GM03348 (cell line): ENCODE results near the gene SORL1.

Source experiments
- DNase-seq: peaks from one replicate; pipeline ENCODE4 v3.0.0; 2012; ENCODE audit warnings: low spot score

The SORL1 gene

DNA sequence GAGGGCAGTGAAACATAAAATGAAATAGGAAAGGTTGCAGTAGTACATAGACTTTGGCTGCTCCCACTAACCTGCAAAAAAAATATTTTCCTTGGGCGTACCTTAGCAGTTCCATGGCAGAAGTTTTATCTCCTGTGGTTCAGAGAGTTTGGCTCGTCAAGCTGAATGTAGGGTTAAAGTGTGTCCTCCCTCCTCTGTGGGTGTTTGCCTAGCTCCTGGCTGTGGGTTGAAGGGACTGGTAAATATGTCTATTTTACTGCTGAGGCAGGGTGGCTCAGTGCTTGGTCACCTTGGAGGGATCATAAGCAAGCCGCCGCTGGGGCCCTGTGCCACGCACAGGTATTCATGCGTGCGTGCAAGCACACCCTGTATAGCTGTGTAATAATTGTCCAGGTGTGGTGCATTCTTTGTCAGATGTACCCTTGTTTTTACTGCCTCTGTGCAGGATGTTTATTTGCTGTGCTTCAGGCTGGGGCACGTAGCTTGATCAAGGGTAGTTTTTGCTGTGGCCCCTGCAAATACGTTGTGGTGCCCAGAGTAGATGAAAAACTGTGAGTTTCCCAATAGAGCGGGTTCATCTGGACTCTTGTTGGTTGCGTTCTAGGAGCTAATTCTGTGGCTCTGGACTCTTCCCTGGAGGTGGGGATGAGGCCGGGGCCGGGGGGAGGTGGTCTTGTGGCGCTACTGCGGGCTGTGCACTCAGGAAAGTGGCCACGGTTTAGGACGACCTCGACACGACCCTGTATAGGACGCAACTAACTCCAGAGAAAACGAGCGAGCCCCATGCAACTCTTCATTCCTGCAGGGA is 732 bp upstream of the SORL1 start:
- DNase-seq = no peak

DNA sequence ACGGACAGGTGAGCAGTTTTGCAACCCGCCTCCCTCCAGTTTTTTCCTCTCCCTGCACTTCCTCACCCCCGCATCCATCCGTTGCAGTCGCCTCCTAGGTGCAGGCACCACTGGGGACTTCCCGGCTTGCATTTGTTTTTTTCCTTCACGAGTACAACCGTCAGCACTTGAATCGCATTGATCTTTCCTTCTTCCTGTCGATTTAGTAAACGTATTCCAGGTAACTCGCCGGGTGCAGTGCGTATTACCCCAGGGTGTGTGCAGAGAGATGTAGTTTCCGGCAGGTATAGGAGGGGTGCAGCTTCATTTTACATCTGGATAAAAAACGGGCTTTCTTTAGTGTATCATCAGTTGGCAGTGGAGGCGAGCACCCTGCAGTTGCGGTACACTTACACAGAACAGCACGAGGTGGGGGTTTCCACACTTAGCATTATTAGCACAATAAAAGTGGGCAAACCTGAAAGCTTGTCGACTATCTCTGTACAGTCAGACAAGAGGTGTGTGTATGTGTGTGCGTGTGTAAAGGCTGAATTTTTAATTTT is 566 bp downstream of the SORL1 start, which contains the start of gene SORL1-AS1:
Gene SORL1-AS1, minus strand, starts transcription at position 359 of the 542 bp plus-strand sequence.
- DNase-seq = no peak

DNA sequence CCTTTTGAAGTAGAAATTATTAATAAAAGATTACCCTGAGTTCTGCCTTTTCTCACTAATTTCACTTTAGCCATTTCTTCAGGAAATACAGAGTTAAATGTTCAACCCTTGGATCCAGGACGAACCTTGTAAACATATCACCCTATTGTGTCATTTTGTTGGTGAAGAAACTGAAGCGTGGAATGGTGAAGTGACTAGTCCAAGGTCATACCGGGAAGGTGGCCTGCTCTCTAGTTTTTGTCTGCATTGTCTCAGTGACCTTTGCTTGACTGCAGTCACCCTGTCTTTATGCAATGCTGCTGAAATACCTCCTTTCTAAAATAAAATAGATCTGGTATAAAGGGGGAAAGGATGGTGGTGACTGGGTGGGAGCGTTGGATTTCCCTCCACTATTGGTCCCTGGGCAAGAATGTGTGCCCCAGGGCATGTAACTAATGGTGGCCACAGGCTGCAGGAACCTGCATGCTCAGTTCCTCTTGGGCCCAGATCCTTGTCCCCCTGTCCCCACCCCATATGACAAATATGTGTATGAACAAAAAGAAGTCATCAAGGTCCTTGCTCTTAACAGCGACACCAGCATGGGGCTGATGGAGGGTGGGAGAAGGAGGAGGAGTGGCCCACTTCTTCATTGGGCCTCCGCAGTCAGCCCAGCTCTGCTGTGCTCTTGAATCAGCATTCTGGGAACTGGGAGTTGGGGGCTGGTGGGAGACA is 1.6 kb downstream of the SORL1 start:
- no peak for DNase-seq

DNA sequence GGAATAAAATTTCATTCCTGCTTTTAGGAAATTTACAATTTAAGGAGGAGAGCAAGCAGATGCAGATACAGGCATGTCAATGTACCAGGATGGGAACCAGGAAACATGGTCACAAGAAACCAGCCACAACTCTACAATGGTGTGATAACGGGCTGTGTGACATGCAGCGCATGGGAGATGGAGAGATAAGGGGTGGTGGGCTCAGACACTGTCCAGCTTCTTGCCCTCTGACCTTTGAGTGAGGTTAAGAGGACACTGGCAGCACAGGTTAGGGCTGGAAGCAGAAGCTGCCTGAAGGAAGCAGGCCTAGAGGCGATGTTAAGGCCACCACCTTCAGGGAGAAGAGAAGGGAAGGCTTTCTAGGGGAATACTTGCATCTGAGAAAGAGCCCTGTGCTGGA is 3.0 kb downstream of the SORL1 start:
- DNase-seq = no peak

DNA sequence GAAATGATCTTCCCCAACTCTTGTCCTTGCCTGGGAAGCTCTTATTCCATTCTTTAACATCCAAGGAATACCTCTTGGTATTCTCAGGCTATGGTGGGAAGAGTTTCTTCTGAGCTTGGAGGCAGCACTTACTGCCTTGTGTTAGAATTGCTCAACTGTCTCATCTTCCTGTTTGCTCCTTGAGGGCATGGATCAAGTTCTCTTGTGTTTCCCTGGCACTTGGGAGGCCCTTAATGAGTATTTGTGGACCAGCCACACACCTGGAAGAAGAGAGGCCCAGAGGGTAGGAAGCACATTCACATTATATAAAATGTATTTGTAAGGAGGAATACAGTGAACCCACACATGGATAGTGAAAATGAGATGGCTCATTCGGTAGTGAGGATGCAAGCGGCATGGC is 4.0 kb downstream of the SORL1 start:
- DNase-seq = no peak

DNA sequence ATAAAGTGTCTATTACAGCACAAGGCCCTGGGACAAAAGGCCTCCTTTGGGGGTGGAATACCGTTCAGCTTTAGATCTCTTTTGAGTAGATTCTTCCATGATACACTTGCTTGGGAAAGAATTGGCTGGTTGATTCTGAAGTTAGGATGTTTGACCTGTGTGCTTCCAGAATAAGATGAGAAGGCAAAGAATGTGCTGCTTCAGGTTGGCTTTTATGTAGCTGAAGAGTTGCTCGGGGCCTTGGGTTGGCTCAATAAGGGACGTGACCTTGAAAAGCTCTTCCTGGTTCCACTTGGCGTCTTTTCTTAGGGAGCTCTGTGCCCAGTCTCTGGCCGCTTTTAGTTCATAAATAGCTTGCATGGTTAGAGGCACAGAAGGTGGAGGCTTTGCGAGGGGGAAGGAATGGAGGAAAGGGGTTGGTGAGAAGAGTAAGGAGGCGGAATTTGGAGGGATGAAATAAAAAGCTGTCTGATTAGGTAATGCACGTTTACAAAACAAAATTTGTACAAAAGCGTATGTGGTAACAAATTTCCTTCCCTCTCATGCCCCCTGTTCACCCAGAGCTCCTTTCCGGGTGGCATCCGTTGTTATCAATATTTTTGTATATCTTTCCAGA is 4.8 kb downstream of the SORL1 start:
- DNase-seq = no peak

DNA sequence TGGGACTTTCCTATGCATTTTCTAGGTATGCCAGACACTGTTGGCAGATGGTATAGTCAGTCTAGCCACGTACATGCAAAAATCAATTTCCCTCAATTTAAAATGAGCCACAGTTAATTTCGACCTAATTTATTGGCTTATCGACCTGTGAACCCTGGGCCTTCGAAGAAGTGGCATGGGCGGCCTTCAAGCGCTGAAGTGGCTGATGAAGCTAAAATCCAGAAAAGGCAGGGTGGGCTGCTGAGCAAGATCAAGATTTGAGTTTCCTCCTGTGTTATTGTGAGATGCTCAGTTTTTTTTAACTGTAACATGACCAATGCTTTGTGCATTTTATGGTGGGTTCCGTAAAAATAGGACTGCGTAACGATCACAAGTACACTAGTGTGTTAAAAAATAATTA is 6.4 kb downstream of the SORL1 start:
- no peak for DNase-seq

DNA sequence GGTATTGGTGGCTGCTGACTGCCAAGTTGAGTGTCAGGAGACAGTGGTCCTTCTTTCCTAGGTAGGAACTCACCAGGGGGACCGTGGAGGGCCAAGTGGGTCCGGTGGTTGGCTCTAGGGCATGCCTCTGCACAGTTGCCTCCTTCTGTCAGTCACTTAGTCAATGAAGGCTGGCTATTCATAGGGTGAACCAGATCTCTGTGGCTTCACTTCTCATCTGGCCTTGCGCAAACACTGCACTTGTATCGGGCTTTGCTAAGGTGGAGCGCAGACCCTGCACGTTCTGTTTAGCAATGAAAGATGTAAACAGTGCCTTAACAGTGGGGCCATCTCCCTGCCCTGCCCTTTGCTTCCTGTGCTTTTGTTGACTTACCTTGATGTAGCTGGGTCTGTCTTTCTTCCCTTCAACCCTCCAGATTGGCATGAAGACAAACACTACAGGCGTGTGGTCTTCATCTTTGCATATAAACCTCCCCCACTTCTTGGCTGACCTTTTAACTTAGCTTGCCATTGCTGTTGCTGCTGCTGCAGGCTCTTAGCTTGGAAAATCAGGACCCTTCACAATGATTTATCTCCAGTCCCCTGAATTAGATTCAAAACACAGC is 7.4 kb downstream of the SORL1 start:
- no peak for DNase-seq

DNA sequence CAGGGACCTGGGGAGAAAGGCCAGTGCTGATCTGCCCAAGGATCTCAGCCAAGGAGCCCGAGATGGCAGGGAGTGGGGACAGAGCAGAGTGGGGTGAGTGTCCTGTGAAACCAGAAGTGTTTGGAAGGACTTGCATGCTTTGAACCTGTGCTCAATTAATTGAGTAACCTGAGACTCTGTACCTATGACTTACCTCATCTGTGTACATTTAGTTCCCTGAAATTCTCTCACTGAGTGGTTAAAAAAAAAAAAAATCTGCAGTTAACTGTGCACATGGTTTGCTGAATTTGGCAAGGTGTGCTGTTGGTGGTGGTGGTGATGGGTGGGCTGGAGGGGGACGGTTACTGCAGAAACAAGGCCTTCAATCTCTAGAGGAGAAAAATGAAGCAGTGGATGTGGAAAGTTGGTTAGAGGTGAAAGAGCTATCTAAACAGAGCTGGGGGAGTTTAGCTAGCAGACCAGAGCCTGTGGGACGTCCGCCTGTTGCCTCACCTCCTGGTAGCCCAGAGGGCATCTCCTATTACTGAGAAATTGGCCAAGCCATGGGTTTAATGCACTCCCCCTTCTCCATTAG is 8.9 kb downstream of the SORL1 start:
- DNase-seq = no peak

DNA sequence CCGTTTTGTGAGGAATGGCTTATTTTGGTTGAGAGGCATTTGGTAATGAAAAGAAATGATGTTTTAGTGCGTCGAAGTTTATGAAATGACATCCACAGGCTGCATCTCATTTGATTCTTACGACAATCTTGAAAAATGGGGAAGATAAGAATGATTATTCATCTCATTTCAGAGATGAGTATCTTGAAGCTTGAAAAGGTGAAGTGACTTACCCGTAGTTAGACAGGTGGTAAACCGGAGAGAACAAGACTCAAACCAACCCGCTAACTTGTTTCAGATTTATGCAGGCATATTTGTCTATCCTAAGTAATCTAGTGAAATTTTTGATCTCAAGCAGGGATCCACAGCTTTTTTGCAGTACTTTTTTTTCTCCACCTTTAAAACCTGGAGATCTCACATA is 9.7 kb downstream of the SORL1 start:
- no peak for DNase-seq

DNA sequence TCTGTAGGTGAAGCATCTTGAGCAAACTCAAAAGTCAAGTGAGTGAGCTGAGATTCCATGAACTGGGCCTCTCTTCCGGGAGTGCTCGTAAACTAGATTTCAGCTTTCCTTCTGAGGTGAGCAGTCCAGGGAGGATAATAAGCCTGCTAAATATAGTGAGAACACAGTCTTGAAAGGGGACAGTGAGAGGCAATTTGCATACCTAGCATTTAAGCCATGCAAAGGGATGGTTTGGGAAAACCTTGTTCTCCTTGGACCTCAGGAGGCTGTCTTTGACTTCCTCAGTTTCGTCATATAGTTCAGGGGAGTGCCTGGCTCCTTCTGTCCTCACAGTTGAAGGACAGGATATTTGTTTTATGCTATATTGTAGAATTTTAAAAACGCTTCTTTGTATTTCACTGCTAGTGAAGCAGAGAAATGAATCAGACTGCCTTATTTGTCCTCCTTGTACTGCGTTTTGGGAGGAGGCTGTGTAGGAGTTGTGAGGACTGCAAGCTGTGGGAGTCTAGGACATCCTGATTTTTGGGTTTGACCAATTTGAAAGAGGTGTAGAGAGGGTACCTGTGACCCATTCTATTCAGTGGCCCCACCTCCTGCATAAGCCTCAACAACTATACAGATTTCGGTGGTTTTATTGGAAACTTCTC is 11.7 kb downstream of the SORL1 start:
- no peak for DNase-seq

DNA sequence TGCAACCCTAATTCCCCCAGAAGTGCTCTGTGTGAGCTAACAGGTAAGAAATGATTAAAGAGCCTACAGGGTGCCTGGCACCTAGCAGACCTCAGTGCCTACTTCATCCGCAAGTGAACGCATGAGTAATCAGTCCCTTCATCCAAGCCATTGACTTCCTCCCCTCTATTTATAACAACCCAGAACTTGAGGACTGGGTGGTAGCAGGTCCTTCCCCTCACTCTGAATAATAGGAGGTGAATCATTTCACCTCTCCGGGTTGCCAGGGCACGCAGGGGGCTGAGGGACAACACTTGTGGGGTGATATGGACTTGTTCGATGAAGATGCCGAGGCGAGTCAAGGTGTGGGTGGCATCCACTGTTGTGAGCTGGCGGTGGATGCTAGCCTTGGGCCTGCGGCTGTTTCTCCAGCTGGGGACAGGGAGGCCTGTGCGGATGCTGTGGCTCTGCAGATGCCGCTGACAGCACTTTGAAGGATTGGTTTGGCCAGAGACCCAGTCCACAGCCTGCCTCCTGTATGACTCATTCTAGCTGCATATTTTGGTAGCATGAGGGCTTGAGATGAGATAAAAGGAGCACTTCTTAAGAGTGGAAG is 12.3 kb downstream of the SORL1 start:
- peak; percentile 92 for DNase-seq

DNA sequence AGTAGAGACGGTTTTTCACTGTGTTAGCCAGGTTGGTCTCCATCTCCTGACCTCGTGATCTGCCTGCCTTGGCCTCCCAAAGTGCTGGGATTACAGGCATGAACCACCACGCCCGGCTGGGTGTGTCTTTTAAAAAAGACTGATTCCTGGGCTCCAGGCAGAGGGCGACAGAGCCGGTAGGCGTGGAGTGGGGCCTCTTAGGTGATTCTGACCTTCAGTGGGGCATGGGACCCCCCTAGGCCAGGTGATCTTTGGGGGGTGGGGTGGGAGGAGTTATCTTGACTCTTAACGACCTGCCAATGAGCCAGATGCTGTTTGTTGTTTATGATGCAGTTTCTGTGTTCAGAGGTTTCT is 13.6 kb downstream of the SORL1 start:
- DNase-seq = no peak

DNA sequence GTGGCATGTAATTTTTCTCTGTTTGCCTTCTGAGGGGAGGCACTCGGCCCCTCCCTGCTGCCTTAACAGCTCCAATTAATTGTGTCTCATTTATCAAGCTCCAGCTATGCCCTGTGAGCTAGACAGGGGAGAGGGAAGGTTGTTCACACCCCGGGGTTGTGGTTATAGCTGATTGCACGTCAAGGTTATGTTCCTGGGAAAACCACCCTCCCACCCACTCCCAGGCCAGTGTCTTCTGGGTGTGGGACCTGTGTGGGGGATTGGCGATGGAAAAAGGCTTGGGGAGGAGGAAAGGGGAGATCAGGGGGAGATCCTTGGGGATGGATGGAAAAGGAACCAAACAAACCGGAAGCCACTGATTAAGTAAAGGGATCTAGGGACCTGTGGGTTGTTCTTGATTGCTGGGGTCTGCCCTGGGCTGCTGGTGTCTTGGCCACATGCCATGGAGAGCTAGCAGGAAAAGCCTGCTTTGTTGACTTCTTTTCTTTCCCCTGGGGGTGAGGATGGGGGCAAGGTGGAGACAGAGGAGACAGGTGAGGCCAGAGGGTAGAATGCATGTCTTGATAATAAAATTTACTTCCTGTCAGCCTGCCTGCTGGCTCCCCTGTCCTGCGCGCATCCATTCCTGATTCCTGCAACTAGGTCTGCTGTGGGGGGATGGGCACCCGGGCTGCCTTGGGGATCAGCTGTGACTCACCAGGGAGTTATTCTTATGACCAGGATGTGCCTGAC is 14.1 kb downstream of the SORL1 start:
- peak; percentile 96 for DNase-seq

DNA sequence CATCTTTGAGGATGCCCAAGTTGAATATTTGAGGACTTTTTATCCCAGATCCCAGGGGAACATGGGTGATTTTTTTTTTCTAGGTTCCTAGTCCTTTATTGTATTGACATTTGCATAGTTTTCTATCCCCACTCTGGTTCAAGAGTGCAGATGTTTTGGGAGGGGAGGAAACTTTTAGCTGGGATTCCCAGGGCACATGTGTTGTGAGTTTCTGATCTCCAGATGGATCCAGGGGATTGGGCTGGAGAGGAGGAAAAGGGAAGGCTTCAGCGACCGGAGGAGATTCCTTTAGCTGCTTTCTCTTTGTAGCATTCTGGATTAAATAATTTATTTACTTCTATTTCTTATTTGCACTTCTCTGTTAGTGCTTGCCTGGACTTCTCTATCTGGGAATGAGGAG is 15.4 kb downstream of the SORL1 start:
- DNase-seq = peak; percentile 42

DNA sequence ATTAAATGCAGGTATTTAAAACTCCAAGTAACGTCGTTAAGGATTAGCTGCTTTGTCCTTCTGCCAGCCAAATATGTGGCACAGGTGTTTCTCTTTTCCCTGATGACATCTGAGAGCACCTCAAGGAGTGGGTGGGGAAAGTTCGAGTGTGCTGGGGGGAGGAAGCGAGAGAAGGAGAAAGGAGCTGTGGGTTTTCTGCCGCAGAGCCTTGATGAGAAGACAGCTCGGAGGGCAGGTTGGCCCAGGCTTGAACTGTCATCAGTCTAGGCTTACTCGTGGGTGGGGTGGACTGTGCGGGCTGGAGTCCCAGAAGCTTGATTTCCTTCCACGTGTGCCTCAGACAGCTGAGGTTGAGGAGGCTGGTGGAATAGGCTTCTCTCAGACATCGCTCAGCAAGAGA is 15.9 kb downstream of the SORL1 start:
- DNase-seq = peak; percentile 26

DNA sequence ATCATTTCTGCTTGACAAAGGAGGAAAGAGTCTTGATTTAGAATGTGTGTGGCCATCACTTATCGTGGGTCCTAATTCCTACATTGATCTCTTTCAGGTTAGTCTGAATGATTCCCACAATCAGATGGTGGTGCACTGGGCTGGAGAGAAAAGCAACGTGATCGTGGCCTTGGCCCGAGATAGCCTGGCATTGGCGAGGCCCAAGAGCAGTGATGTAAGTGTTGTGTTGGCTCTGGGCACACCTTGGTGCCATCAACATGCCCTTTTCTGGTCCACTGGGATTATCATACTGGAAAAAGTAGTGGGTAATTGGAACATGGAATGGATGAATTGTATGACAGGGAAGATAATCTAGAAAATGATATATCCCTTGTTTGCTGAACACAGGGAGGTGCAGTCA is 17.8 kb downstream of the SORL1 start:
- no peak for DNase-seq

DNA sequence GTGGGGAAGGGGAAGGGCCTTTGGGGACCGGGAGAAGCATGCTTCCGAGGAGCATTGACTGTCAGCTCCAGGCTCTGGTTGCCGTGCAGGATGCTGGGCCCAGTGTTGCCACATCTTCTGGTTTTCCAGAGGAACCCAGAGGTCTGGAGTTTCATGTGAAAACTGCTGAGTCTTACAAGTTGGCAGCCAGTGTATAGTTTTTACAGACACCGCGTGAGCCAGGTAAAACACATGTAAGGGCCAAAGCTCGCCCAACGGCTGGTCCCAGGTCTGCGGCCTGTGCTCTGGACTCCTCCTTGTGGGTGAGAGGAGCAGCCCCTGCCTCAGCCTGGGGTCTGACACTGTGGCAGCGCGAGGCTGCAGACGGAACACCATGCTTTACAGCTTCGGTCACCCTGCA is 19.1 kb downstream of the SORL1 start:
- no peak for DNase-seq

DNA sequence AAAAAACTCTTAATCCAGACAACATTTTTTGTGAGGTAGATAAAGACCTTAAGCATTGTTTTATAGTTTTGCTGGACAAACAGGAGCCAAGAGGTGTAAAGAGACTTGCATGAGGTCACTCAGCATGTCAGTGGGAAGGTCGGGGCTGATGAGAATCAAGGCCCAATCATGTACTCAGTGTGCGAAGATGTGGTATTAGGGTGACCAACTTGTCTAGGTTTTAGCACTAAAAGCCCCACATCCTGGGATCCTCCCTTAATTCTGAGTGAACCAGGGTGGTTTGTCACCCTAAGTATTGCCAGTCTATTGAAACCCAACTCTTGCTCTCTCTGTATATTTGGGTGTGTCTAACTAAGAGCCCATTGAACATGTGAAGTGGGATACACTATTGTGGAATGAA is 20.2 kb downstream of the SORL1 start:
- DNase-seq = no peak

DNA sequence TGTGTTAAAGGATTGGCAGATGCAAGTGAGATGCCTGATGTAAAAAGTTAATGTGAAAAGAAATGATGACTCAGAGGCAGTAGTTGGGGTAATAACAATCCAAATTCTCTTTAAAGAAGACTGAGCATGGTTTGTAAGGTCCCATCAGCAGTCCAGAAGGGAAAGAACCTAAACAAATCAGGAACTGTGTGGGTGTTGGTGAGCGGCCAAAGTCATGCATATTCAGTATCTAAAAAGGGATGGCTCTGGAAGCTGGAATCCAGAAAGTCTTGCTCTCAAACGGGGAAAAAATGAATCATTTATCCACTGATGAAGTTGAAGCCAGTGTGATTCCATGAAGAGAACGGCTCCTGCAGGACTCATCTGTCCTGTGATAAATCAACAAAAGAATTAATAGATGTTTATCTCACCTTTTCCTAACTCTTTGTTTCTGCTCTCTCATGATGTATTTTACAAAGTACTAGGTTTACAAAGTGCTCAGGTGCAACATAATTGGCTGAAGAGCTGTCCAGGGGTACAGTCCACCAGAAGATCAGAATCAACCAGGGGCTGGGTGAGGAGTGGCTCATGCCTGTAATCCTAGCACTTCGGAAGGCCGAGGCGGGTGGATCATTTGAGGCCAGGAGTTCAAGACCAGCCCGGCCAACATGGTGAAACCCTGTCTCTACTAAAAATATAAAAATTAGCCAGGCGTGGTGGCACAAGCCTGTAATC is 21.1 kb downstream of the SORL1 start:
- DNase-seq = peak; percentile 66
